ENCODE results near the gene ZNF524.

DNA sequence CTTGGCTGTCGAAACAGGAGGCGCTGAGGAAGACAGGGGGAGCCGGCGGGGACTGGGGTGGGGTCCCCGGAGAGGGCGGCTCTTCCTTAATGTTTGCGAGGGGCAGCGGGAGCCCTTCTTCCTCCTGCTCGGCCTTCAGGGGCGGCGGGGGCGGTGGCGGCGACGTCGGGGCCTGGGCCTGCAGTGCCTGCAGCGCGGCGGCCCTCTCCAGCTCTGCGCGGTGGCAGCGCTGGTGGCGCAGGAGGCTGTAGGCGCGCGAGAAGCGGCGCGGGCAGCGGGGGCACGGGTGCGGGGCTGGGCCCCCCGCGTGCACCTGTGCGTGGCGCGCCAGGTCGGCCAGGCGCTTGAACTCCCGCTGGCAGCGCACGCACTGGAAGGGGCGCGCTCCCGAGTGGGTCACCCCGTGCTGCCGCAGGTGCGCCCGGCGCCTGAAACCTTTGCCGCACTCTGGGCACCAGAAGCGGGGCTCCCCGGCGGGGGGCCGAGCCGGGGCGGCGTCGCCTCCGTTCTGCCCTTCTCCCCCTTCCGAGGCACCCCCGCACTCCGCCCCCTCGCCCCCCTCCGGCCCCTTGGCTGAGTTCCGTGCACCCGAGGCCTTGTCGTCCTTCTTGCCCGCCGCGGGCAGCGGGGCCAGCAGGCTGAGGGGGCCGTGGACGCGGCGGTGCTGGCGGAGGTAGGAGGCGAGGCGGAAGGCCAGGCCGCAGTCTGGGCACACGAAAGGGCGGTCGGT lies 21.9 kb upstream of the ZNF524 start:
- TF ChIP-seq, protein P1, sequence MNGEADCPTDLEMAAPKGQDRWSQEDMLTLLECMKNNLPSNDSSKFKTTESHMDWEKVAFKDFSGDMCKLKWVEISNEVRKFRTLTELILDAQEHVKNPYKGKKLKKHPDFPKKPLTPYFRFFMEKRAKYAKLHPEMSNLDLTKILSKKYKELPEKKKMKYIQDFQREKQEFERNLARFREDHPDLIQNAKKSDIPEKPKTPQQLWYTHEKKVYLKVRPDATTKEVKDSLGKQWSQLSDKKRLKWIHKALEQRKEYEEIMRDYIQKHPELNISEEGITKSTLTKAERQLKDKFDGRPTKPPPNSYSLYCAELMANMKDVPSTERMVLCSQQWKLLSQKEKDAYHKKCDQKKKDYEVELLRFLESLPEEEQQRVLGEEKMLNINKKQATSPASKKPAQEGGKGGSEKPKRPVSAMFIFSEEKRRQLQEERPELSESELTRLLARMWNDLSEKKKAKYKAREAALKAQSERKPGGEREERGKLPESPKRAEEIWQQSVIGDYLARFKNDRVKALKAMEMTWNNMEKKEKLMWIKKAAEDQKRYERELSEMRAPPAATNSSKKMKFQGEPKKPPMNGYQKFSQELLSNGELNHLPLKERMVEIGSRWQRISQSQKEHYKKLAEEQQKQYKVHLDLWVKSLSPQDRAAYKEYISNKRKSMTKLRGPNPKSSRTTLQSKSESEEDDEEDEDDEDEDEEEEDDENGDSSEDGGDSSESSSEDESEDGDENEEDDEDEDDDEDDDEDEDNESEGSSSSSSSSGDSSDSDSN (IDR thresholded peaks at IDR 0.05; ENCODE audit: borderline replicate concordance in 1 of 2, low read depth in 2 of 2, low read length in 2 of 2) = no peak
- TF ChIP-seq, protein P2, sequence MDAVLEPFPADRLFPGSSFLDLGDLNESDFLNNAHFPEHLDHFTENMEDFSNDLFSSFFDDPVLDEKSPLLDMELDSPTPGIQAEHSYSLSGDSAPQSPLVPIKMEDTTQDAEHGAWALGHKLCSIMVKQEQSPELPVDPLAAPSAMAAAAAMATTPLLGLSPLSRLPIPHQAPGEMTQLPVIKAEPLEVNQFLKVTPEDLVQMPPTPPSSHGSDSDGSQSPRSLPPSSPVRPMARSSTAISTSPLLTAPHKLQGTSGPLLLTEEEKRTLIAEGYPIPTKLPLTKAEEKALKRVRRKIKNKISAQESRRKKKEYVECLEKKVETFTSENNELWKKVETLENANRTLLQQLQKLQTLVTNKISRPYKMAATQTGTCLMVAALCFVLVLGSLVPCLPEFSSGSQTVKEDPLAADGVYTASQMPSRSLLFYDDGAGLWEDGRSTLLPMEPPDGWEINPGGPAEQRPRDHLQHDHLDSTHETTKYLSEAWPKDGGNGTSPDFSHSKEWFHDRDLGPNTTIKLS (IDR thresholded peaks at IDR 0.05; ENCODE audit: borderline replicate concordance, low read depth) = no peak
